ENCODE results near the gene DLX6.

The DLX6 gene

DNA sequence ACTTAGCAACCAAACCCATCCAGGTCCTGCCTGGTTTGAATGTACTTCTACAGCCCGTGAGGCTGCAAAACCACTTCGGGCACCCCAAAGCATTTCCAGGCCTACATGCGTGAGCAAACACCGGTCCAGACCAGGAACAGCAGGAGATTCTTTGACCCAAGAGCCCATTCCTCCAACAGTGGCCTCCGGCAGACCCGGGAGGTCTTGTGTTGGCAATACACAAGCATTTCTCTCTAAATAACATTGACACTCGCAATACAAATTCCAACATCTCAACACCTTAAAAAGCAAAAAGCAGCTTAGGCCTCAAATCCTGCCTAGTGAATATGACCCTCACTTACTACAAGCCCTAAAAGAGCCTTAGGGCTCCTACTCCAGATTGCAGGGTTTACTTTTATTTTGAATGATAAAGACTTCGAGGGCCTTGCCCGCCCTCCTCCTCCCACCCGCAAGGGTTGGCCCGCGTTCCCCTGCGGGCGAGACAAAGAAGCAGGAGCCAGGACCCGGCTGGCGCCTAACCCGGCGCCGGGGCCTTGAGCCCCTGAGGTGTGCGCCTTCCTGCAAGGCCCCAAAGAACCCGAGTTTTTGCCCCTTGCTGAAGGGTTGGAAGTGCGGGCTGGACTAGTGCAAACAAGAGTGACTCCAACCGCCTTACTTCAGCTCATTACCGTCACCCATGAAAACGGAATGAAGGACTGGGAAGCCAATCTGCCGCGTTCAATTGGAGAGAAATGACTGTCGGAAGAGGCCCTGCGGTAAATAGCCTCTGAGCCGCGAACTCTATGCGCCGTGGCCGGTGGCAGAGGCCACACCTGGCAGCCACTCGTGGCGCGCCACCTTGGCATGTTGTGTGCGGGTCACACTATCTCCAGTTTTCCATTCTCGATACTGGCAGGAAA, 3.4 kb upstream of the DLX6 start:
- TF ChIP-seq, protein P1, sequence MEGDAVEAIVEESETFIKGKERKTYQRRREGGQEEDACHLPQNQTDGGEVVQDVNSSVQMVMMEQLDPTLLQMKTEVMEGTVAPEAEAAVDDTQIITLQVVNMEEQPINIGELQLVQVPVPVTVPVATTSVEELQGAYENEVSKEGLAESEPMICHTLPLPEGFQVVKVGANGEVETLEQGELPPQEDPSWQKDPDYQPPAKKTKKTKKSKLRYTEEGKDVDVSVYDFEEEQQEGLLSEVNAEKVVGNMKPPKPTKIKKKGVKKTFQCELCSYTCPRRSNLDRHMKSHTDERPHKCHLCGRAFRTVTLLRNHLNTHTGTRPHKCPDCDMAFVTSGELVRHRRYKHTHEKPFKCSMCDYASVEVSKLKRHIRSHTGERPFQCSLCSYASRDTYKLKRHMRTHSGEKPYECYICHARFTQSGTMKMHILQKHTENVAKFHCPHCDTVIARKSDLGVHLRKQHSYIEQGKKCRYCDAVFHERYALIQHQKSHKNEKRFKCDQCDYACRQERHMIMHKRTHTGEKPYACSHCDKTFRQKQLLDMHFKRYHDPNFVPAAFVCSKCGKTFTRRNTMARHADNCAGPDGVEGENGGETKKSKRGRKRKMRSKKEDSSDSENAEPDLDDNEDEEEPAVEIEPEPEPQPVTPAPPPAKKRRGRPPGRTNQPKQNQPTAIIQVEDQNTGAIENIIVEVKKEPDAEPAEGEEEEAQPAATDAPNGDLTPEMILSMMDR (IDR thresholded peaks at IDR 0.05; ENCODE audit: low read depth, low read length), result no peak
- no peak for DNase-seq (ENCODE audit: extremely low read depth, low read depth)

DNA sequence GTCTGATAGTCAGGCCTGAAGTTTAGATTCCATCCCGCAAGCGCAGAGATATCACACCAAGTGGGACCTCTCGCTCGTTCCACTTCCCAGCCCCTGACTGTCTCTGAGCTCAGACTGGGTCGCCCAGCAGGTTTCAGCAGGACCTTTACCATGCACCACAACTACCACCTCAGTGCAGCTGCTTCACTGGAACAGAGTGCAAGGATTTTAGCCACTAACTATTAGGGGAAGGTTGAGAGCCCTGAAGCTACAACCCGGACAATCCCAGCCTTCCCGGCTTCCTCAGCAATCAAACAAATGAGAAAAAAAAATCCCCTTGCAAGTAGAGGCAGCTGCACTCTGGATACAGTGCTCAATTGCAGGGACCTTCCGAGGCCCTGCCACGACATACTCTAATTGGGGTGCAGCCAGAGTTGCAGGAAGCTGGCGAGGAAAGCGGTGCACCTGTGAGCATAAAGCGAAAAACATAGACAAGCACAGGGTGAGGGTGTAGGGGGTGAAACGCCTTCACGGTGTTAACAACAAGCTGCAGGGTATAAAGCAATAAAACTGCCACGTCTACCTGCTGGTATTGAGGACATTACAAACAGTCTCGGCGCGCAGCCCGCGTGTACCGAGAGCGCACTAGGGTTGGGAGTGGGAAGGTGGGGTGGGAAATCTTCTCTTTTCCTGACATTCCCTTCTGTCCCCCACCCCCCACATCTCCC, 2.6 kb upstream of the DLX6 start:
- no peak for DNase-seq (ENCODE audit: extremely low read depth, low read depth)
- TF ChIP-seq, protein P1 (IDR thresholded peaks at IDR 0.05; ENCODE audit: low read depth, low read length), result no peak

DNA sequence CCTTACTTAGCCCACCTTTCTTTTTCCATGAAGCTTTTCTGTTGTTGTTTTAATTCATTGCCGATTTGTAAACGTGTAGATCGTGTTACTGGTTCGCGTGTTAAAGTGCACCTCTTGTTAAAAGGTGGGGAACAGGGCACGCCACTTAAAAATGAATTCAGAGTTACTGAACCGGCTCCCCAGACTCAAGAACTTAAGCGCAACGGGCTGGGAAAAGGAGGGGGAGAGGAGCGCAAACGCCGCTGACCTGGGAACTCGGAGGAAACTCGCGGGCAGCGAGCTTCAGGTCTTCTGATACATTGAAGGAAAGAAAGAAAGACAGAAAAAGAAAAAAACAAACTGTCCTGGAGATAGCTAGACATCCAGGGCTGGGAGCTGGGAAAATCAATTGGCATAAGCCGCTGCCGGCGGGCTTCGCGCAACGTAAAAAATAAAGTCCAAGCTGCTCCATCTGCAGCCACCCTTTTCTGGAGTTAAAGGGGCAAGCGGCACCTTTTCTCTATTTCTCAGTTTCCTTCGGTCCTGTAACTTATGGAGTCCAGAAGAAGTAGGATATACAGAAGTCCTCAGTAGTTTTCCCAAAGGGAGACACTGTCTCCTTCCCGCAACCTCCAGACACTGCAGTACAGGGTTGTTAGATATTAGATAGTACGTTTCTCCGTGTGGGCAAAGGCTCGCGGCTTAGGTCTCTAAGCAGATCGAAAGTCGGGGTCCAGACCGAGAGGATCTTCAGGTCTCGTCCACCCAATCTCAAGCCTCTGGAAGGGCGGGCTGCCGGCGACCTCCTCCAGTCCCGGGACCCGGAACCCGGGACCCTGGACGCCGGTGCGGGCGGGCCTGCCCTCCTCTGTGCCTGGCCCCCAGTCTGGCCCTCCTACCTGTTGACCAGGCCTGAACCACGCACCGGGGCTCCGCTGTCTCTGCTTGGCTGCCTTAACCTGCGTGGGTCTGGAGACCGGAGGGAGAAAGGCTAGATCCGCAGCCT, 1.8 kb upstream of the DLX6 start:
- DNase-seq (ENCODE audit: extremely low read depth, low read depth), result no peak

DNA sequence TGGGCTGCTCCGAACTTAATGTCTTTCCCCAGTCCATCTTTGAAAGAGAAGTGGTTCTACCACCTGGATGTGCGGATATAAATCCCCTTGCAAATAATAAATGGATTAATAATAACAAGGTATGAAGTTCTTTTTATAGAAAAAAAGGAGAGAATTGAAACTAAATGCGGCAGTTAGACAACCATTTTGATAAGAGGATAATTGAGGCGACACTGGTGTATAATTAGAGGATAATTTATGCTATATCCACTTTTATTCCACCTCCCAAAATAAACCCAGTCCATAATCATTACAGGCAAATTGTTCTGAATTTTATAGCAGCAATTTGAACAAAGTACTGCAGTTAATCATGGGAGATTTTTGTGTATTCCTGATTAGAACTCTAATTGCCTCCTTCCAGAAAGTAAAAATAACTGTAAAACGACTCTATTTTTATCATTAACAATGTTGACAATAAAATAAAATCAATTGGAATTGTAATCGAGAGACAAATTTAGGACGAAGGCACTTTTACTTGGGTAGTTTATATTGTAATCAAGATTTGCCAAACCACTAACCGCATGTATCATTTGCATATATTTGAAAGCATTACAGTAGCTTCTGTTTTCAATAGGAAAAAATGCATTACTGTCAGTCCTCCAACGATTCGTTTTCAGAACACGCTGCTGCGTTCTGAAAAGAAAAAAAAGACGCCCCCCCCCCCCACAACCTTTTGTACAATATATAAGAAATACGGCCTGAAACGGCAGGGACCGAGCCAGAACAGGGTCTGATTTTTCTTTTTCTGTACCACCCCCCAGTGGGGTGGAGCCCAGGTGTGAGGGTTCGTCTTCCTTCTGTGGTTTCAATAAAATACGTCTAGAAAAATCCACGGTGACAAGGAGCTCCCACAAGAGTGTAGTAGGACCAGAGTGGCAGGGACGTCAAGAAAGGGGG, 838 bp upstream of the DLX6 start:
- TF ChIP-seq, protein P1 (IDR thresholded peaks at IDR 0.05; ENCODE audit: low read depth, low read length), result no peak
- DNase-seq (ENCODE audit: extremely low read depth, low read depth), result no peak

More for the DNA sequence above, 1.8 kb upstream of the DLX6 start:
- TF ChIP-seq, protein P1 (IDR thresholded peaks at IDR 0.05; ENCODE audit: low read depth, low read length), result no peak

DNA sequence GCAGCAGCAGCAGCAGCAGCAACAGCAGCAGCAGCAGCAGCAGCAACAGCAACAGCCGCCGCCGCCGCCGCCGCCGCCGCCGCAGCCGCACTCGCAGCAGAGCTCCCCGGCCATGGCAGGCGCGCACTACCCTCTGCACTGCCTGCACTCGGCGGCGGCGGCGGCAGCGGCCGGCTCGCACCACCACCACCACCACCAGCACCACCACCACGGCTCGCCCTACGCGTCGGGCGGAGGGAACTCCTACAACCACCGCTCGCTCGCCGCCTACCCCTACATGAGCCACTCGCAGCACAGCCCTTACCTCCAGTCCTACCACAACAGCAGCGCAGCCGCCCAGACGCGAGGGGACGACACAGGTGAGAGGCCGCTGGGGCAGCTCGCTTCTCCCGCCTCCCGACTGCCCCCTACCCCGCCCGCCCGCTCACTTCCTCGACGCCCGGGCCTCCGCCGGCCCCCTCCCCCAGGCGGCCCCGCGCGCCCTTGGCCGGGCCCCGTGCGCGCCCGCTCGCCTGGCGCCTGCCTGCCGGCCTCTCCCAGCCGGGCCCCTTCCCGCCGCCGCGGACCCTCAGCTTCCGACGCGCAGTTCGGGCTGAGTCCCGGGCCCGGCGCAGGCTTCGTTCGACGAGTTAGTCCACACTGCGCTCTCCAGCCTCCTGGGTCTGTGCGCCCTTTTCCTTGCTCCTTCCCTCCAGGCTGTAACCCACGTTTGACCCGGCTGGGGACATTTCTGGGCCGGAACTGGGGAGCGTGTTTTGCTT, 882 bp downstream of the DLX6 start:
- TF ChIP-seq, protein P1 (IDR thresholded peaks at IDR 0.05; ENCODE audit: low read depth, low read length), result no peak

More for the DNA sequence above, 882 bp downstream of the DLX6 start:
- no peak for DNase-seq (ENCODE audit: extremely low read depth, low read depth)

Measured in AG09319 (cell line).